GM06990 (cell line): ENCODE results near the gene ETV3.

Experiments
- DNase-seq: peaks from one replicate; pipeline ENCODE4 v3.0.0-alpha.2; 2011; ENCODE audit not compliant: insufficient read length; ENCODE audit errors: extremely low read depth
- H3K27me3 ChIP-seq: replicated peaks from 2 replicates; pipeline ENCODE4 v1.6.0; 2011; ENCODE audit warnings: low read length; ENCODE audit not compliant: control insufficient read depth, insufficient read depth
- H3K36me3 ChIP-seq: 2 replicates; pipeline ENCODE4 v1.5.1; 2011; ENCODE audit warnings: low read length; ENCODE audit not compliant: control insufficient read depth, insufficient read depth
- H3K4me3 ChIP-seq: replicated peaks from 2 replicates; pipeline ENCODE4 v1.5.1; 2011; ENCODE audit warnings: low read depth, mild to moderate bottlenecking, control low read depth, low read length
- TF ChIP-seq, protein P1 (sequence below): IDR thresholded peaks from 2 replicates; pipeline ENCODE4 v1.5.1; 2011; ENCODE audit warnings: low read length, control low read depth, mild to moderate bottlenecking, inconsistent platforms; ENCODE audit not compliant: insufficient read depth, poor library complexity, severe bottlenecking

ETV3 gene

DNA sequence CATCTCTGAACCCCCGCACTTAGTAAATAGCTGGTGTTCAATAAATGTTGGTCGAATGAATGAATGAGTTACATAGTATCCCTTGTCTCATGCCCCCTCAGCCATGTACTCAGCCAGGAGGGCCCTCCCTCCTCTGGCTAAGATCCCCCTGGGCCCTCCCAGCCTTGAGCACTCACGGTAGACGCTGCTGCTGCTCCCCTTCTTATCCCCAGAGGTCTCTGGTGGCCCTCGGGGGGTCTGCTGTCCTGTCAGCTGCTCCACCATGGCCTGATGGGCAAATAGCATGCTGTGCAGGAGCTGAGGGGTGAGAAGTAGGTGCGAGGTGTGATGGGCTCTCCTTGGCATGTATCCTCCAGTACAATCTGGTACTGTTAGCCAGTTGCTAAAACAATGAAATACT, 40.5 kb downstream of the ETV3 start:
- no peak for DNase-seq
- H3K4me3 ChIP-seq, result no peak overlapping the region
- H3K27me3 ChIP-seq, result no peaks in the 10 kb centered on the region
- no peaks in the 10 kb centered on the region for H3K36me3 ChIP-seq
- TF ChIP-seq, protein P1, sequence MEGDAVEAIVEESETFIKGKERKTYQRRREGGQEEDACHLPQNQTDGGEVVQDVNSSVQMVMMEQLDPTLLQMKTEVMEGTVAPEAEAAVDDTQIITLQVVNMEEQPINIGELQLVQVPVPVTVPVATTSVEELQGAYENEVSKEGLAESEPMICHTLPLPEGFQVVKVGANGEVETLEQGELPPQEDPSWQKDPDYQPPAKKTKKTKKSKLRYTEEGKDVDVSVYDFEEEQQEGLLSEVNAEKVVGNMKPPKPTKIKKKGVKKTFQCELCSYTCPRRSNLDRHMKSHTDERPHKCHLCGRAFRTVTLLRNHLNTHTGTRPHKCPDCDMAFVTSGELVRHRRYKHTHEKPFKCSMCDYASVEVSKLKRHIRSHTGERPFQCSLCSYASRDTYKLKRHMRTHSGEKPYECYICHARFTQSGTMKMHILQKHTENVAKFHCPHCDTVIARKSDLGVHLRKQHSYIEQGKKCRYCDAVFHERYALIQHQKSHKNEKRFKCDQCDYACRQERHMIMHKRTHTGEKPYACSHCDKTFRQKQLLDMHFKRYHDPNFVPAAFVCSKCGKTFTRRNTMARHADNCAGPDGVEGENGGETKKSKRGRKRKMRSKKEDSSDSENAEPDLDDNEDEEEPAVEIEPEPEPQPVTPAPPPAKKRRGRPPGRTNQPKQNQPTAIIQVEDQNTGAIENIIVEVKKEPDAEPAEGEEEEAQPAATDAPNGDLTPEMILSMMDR, result no peak

DNA sequence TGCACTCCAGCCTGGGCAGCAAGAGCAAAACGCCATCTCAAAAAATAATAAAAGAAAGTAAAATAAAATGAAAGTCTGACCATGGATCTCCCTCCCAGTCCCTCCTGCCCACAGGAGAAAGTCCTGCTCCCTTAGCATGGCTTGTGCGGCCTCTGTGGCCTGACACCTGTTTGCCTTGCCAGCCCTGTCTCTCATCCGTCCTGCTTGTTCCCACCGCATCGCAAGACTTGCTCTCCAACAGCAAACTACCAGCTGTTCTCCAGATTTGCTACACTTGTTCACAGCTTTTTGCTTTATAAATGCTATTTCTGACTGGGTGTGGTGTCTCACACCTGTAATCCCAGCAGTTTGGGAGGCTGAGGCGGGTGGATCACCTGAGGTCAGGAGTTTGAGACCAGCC, 41.3 kb downstream of the ETV3 start:
- TF ChIP-seq, protein P1, result no peak

DNA sequence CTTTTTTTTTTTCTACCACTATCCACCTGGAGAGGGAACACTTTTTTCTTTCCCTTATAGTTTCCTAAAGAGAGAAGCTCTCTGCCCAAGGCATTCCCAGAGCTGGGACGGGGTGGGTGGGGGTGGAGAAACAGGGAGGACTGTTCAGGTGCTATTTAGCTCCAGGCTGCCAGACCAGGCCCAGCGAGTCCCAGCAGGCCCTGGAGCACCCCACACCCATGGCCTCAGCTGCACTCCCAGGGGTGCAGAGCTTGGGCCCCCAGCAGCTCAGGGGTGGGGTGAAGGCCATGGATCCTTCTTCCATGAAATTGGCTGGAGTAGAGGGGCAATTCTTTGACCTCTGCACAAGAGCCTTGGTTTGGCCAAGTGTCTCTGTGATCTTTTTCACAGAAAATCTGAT, 42.6 kb downstream of the ETV3 start:
- no peaks in the 10 kb centered on the region for H3K36me3 ChIP-seq
- H3K27me3 ChIP-seq, result no peaks in the 10 kb centered on the region
- no peak for DNase-seq
- TF ChIP-seq, protein P1, result no peak
- no peak overlapping the region for H3K4me3 ChIP-seq

More for the DNA sequence above, 41.3 kb downstream of the ETV3 start:
- H3K27me3 ChIP-seq, result no peaks in the 10 kb centered on the region
- H3K4me3 ChIP-seq, result no peak overlapping the region
- no peak for DNase-seq
- no peaks in the 10 kb centered on the region for H3K36me3 ChIP-seq

DNA sequence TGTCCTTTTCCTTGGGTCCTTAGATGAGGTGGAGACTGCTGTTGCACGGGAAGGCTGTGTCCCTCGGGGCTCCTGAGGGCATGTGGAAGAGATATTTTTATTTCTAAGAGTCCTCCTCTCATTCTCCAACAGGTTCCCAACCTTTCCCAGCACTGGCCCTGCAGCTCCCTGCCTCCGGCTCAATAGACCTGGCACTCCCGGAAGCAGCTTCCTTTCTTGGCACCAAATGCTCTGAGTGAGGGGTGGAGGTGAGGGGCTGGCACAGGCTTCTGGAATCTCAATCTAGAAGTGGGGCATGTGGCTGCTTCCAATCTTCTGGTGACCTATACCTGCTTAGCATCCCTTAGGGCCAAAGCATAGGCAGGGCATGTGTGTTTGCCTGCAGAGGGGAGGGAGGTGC, 43.1 kb downstream of the ETV3 start:
- H3K27me3 ChIP-seq, result no peaks in the 10 kb centered on the region
- TF ChIP-seq, protein P1, result no peak
- DNase-seq, result no peak
- no peak overlapping the region for H3K4me3 ChIP-seq
- no peaks in the 10 kb centered on the region for H3K36me3 ChIP-seq

DNA sequence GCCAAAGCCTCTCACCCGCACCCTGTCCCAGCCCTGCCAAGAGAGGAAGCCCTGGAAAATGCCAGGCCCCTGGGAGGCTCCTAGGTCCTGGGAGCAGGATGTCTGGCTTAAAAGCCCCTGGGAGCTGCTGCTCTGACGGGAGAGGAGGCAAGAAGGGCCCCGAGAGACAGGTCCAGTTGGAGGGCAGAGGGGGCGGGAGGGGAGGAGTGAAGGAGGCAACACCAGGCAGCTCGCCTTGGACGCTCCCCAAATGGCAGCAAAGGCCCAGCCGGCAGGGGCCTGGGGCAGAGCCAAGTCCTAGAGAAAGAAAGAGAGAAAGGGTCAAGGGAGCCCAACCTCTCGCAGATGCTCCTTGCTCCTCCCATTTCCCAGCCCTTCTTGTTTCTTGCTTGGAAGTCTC, 45.4 kb downstream of the ETV3 start:
- Histone ChIP-seq H3K4me3 (no peak overlapping the region), H3K27me3 (no peaks in the 10 kb centered on the region), H3K36me3 (no peaks in the 10 kb centered on the region)
- TF ChIP-seq, protein P1, result no peak
- DNase-seq, result no peak

DNA sequence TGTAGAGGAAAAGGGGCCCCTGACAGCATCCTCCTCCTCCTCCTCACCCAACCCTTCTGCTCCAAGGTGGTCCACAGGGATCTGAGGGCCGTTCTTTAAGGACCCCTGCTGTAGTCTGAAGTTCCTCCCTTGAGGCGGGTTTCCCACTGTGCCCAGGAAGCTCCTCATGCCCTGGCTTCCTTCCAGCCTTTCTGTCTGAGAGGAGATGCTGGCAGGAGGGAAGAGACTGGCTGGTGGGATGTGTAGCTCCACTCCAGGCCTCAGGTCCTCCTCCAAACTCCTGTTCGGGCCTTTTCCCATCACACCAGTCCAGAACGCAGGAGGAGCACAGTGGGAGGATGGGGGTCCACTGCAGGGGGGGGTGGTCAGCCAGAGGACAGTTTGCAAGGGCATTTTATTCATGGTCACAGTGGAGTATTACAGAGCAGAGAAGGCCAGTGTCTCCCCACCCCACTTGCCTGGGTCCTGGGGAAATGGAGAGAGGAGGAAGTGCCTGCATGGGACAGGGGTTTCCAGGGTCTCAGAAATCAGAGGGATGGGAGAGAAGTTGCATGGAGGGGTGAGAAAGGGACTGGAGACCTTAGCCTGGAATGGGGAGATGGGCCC, 46.4 kb downstream of the ETV3 start:
- no peak overlapping the region for H3K4me3 ChIP-seq

More for the DNA sequence above, 46.4 kb downstream of the ETV3 start:
- Histone ChIP-seq H3K27me3 (no peaks in the 10 kb centered on the region), H3K36me3 (no peaks in the 10 kb centered on the region)
- TF ChIP-seq, protein P1, result no peak
- no peak for DNase-seq
